Activated CD4-positive, alpha-beta T cell treated with anti-CD3 and anti-CD28 coated beads, Interleukin-2, amount 50 U/mL, for 16 hours (primary cell): Measurements from ENCODE around the gene SPTBN1.

ENCODE experiments used
- DNase-seq: peaks from one replicate; pipeline ENCODE4 v3.0.0-alpha.2; 2020

The SPTBN1 gene

DNA sequence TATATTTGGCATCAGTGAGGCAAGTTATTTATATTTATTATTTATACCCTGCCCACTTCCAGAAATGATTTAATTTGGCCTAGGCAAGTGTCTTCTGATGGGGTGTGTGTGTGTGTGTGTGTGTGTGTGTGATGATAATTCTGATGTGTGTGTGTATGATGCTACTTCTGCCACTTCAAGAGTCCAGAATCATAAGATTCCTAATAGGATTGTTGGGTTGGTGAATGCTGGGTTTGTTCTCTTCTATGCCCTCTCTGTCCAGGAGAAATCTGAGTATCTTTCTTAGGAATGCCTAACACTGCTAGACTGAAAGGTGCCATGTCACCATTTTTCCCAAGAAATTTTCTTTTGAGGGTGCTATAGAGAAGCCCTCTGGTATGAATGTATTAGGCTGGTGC is 122.5 kb downstream of the SPTBN1 start:
- DNase-seq, result no peak

GRCh38 chr2:54579061-54579681 is 123.0 kb downstream of the SPTBN1 start:
- DNase-seq, result no peak

DNA sequence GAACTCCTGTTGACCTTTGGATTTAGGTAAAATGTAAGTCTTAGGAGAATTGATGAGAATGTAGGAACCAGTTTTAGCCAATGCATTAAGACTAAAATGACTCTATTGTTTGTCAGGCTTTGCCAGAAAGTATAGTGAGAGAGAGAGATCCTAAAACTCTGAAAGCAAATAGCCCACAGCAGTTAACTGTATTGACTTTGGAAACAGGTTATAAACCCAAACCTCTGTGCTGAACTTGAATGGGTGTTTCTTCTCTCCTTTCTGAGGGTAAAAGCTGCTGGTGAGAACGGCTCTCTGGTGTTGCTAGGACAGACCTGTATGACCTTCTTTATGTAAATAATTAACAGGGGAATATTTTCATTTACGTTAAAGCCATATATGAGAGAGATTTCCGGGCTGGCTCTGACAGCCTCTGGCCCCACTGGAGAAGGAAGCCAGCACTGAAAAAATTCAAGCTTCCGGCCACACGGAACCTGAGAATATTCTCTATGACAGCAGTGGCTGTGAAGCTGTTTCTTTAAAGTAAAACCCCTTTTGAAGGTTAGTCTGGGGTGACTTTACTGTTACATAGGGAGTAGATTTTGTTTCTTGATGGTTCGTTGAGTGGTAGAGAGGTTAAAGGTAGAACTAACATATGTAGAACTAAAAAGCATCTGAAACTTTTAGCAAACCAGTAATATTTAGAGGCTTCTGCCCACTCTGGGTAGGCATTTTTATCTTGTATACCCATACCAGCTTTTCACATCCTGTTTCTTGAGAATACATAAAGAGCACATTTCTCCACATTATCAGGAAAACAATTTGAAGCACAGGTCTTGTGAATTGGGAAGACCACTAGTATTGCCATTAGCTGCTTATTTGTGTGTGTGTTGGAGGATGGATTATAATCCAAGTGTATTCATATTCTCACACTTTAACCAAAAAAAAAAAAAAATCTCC is 123.8 kb downstream of the SPTBN1 start:
- peak; percentile 71 for DNase-seq

GRCh38 chr2:54581326-54582039 is 125.4 kb downstream of the SPTBN1 start:
- DNase-seq, result no peak

GRCh38 chr2:54582987-54583386 is 126.9 kb downstream of the SPTBN1 start:
- DNase-seq, result no peak

DNA sequence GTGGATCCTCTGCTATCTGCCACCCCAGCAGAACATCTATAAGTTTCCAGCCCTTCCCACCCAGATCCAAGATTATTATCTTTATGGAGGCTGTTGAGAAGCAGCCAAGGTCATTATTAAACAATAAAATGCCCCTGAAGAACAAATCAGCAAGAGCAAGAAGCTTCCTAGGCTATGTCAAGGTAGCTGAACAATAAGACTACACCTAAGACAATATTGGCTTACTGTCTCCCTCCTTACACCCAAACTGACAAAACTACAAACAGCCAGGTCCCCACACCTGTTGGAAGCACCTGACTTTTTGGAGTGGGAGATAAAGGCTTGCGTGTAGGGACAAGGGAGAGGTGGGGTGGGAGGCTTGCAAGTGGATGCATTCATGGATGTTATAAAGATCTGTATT is 128.5 kb downstream of the SPTBN1 start:
- no peak for DNase-seq

GRCh38 chr2:54585136-54585733 is 129.1 kb downstream of the SPTBN1 start:
- DNase-seq, result no peak

DNA sequence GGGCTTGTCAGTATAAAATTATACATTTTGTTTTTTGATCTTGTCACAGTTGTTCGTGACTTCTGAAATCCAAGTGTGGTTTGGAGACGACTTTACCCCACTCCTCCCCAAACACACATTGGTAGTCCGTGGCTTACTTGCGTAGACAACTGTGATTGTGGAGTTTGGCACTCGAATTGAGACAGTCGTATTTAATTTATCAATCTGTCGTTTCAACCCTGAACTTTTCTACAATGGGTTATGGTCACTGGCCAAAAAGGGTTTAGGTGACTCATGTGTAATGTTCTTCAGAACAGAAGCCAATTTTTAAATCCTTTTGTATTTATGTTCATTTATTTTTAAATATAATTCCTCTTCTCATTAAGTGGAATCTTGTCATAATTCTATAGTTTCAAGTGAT is 129.9 kb downstream of the SPTBN1 start:
- no peak for DNase-seq

DNA sequence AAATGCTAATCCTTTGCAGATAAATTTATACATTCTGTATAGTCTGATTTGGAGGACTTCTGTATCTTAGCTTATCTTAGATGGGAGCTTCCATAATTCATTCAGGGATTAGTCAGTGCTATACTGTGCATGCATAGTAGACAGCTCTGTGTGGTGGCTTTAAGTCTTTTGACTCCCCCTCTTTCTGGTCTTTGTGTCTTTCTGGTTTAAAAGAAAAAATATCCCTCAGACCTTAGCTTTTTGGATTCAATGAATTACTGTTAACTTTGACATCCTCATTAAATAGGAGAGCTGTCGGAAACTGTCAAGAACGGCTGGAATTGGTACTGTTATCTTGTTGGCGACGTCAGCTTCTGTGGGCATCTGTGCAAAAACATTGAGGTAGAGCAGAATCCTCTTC is 130.4 kb downstream of the SPTBN1 start:
- no peak for DNase-seq

- no peak for DNase-seq
Observed at GRCh38 chr2:54587171-54588016, 131.3 kb downstream of the SPTBN1 start.

- DNase-seq, result no peak
Observed at GRCh38 chr2:54588244-54588899, 132.2 kb downstream of the SPTBN1 start.

GRCh38 chr2:54589038-54589339 is 132.9 kb downstream of the SPTBN1 start:
- DNase-seq, result no peak

- DNase-seq, result peak; percentile 61
Observed at GRCh38 chr2:54589340-54590215, 133.5 kb downstream of the SPTBN1 start.

DNA sequence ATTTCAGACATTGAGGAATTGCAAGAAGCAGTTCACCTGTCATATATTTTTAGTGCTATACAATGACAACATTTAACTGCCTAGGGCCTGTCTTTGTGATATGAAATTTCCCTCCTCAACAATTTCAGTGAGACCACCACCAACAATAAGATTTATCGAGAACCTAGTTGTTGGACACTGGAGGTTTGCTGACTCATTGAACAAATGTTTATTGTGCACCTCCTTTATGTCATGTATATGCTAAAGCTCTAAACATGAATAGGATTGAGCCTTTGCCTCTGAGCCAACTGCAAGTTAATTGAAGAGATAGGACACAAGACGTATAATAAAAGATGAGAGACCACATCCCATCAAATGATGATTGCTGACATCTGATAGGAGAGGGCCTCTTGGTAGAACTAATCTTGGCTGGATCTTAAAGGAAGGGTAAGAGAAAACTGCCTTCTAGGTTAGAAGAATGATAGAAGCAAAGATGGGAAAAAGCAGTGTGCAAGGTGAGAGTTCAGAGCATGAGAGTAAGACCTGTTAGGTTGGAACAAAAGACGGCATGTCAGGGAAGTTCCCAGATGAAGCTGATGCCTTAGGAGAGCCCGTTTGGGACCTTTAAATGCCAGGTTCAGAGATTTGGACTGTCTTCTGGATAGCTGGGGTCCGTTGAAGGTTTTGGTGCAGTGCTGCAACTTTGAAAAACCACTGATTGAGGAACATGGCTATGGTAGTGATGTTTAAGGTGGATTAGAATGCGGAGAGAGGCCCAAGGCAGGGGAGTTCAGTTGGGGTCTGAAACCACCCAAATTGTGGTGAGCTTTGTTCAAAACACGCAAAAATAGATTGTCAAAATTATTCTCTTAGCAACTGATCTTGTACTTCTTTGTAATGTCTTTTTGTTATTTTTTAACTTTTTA is 134.3 kb downstream of the SPTBN1 start:
- no peak for DNase-seq

GRCh38 chr2:54591551-54591950 is 135.4 kb downstream of the SPTBN1 start:
- no peak for DNase-seq

GRCh38 chr2:54593249-54593648 is 137.1 kb downstream of the SPTBN1 start:
- no peak for DNase-seq

DNA sequence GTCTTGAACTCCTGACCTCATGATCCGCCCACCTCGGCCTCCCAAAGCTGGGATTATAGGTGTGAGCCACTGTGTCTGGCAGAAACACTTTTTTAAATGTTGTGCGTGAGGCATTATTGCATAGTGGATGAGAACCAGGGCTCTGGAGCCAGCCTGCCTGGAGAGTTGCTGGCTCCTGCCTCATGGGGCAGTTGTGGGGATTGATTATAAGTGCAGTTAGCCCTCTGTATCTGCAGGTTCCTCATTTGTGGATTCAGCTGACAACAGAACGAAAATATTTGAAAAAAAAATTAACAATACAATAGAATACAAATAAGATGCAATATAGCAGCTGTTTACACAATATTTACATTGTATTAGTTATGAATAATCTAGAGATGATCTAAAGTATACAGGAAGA is 137.9 kb downstream of the SPTBN1 start:
- no peak for DNase-seq

DNA sequence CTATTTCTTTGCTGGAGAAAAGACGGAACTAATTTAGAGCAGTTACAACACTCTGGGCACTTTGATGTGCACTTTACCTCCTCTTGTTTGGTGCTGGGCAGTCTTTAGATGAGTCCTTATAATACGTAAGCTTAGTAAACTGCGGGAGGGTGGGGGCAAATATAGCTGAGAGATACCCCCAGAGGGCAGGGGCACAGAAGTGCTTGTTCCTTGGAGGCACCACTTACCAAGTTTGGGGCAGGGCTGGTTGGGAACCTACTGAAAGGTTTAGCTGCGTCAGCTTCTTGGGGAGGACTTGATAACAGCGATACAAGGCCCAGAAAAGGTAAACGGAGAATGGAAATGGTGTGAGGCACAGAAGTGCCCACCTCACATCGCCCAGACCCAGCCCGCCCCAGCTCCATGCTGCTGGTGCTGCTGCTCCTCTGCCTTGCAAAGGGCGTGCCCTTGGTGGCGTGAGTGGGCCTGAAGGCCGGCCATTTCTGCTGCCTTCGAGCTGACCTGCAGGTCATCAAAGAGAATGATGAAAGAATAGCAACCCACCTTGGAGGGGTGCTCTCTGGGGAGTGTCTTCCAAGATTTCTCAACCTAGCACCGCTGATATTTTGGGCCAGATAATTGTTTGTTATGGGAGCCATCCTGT is 139.2 kb downstream of the SPTBN1 start:
- DNase-seq, result no peak
